ENCODE results near the gene ENO2.

DNA sequence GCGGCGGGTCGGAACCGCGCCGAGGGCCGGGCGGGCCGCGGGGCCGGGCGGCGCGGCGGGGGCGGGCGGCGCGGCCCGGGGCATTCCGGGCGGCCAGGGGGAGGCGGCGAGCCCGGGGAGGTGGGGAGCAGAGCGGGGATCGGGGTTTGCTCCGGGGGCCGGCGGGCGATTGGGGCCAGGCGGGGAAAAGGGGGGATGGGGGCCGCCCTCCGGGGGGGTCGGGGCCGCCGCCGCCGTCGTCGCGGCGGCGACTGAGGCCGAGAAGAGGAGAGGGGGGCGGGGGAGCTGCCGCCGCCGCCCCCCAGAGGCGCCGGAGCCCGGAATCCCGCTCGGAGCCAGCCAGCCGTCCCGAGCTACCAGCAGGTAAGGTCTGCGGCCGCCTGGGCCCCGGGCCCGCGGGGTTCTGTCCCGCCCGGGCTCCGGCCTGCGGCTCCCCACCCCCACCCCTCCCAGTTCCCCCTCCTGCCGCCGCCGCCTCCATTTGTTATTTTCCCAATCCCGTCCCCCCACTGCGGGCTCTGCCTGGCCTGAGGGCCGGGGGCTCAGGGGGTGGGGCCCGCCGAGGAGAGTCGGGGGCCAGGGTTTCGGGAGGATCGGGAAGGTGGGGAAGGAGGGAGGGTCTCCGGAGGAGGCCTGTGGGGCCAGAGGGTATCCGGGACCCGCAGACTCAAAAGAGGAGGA lies 13.8 kb downstream of the ENO2 start:
- TF ChIP-seq, protein P1, sequence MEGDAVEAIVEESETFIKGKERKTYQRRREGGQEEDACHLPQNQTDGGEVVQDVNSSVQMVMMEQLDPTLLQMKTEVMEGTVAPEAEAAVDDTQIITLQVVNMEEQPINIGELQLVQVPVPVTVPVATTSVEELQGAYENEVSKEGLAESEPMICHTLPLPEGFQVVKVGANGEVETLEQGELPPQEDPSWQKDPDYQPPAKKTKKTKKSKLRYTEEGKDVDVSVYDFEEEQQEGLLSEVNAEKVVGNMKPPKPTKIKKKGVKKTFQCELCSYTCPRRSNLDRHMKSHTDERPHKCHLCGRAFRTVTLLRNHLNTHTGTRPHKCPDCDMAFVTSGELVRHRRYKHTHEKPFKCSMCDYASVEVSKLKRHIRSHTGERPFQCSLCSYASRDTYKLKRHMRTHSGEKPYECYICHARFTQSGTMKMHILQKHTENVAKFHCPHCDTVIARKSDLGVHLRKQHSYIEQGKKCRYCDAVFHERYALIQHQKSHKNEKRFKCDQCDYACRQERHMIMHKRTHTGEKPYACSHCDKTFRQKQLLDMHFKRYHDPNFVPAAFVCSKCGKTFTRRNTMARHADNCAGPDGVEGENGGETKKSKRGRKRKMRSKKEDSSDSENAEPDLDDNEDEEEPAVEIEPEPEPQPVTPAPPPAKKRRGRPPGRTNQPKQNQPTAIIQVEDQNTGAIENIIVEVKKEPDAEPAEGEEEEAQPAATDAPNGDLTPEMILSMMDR (conservative IDR thresholded peaks at IDR 0.05; ENCODE audit: low read depth, low read length), result no peak
- TF ChIP-seq EZH2 (IDR thresholded peaks at IDR 0.05; ENCODE audit: low read length, unreplicated experiment), result no peak
